ACC112 (cell line): Measurements from ENCODE around the gene KCNK18.

Experiments used
- H2AFZ ChIP-seq: fragments of 200-600 bp; sonication (generic); one replicate; pipeline ENCODE4 v1.6.0; 2017; ENCODE audit warnings: antibody characterized with exemption, low read length; ENCODE audit not compliant: unreplicated experiment
- H3K27ac ChIP-seq: fragments of 200-600 bp; sonication (generic); 2 replicates; pipeline ENCODE4 v1.5.1; 2014; ENCODE audit warnings: low read depth, mild to moderate bottlenecking, antibody characterized with exemption, low read length, moderate library complexity
- H3K27me3 ChIP-seq: fragments of 200-600 bp; sonication (generic); 2 replicates; pipeline ENCODE4 v1.6.1; 2014; ENCODE audit warnings: mild to moderate bottlenecking, antibody characterized with exemption, low read length, moderate library complexity, mixed read lengths; ENCODE audit not compliant: insufficient read depth
- H3K36me3 ChIP-seq: fragments of 200-600 bp; sonication (generic); 2 replicates; pipeline ENCODE4 v1.6.1; 2016; ENCODE audit warnings: mild to moderate bottlenecking, antibody characterized with exemption, low read length, moderate library complexity, mixed read lengths; ENCODE audit not compliant: insufficient read depth
- H3K4me1 ChIP-seq: fragments of 200-600 bp; sonication (generic); one replicate; pipeline ENCODE4 v1.6.1; 2016; ENCODE audit warnings: low read length, mixed read lengths; ENCODE audit not compliant: insufficient read depth, unreplicated experiment, control insufficient read depth
- H3K4me3 ChIP-seq: fragments of 200-600 bp; sonication (generic); 2 replicates; pipeline ENCODE4 v1.5.1; 2014; ENCODE audit warnings: mild to moderate bottlenecking, low read depth, low read length
- H3K79me2 ChIP-seq: fragments of 200-600 bp; sonication (generic); one replicate; pipeline ENCODE4 v1.6.0; 2016; ENCODE audit warnings: low read length; ENCODE audit not compliant: control insufficient read depth, unreplicated experiment, insufficient read depth

Gene KCNK18

DNA sequence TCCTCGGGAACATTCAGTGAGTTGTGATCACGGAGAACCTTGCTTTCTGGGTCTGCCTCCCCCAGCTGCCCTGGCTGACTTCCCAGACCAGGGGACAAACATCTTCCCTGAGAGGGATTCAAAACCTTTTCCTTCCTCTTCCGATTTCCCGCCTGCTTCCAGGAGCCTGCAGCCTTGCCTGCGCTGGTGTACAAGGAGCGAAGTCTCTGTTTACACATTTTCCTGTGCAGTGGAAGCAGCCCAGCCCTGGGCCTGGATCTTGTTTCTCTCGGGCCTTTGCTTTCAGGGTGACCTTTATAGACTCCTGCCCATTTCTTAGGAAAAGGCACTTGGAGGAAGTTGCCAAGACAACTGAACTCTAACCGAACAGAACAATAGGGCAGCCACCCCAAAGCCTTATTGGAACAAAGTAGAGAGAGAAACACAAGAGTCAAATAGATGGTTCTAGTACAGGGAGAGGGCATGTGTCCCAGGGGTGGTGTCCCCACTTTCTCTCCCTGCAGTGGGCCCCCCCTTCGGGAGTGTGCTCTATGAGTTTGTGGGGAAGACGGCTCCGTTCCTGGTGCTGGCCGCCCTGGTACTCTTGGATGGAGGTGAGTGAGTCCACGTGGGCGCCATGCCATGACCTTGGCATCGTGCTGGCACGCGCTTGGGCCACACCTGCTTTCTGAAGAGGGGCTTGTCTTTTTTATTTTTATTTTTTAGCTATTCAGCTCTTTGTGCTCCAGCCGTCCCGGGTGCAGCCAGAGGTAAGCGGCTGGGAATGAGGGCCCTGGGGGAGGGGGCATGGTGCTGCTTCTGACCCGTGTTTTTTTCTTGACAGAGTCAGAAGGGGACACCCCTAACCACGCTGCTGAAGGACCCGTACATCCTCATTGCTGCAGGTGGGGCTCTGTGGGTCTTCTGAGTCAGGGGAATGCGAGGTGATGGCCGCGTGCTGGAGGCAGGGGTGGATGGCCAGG is 57.8 kb downstream of the KCNK18 start:
- Histone ChIP-seq H3K79me2 (no peaks in the 10 kb centered on the region), H3K4me1 (no peaks in the 10 kb centered on the region), H3K27me3 (peaks cover 89% of the 10 kb centered on the region), H3K36me3 (no peaks in the 10 kb centered on the region), H3K4me3 (no peak overlapping the region), H3K27ac (no peak overlapping the region), H2AFZ (no peak overlapping the region)

- H3K4me1 ChIP-seq: no peaks in the 10 kb centered on the region
- H2AFZ ChIP-seq: no peak overlapping the region
- no peaks in the 10 kb centered on the region for H3K36me3 ChIP-seq
- no peaks in the 10 kb centered on the region for H3K79me2 ChIP-seq
- H3K27ac ChIP-seq: no peak overlapping the region
- H3K4me3 ChIP-seq: no peak overlapping the region
- H3K27me3 ChIP-seq: peaks cover 89% of the 10 kb centered on the region
Observed at GRCh38 chr10:117255835-117256460, 58.7 kb downstream of the KCNK18 start.

DNA sequence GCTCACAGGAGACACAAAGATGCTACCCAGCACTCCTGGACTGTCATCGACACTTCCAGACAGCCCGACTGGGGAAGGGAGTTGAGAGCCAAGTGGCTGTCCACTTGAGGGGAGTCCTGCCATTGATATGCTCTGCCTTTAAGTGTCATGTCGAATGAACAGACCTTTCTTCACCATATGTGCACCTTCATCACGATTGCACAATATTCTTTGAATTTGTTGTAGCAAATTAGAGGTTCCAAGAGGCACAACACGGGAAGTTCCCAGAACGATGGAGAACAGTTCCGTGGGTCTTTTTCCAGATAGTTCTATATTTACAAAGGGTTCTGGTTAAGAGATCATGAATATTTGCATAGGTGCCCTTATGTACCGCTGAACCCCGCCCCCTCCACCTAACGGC is 59.6 kb downstream of the KCNK18 start:
- H3K4me3 ChIP-seq: no peak overlapping the region
- peaks cover 91% of the 10 kb centered on the region for H3K27me3 ChIP-seq
- H3K4me1 ChIP-seq: no peaks in the 10 kb centered on the region
- no peak overlapping the region for H2AFZ ChIP-seq
- H3K27ac ChIP-seq: no peak overlapping the region
- no peaks in the 10 kb centered on the region for H3K36me3 ChIP-seq
- H3K79me2 ChIP-seq: no peaks in the 10 kb centered on the region

DNA sequence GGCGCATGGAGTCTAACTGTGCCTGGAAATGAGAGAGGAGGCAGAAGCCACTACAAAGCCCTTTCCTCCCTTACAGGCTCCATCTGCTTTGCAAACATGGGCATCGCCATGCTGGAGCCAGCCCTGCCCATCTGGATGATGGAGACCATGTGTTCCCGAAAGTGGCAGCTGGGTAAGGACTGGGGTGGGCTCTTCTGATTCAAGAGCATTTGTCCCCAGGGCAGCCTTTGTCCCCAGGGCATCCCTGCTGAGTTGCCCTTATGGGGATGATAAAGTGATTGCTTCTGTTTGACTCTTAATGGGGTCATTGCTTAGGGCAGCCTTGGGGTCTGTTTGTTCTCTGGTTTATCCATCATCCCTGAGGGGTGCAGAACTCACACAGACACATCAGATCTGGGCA is 60.4 kb downstream of the KCNK18 start:
- H3K4me1 ChIP-seq: no peaks in the 10 kb centered on the region
- H3K36me3 ChIP-seq: no peaks in the 10 kb centered on the region
- H3K27ac ChIP-seq: no peak overlapping the region
- no peak overlapping the region for H3K4me3 ChIP-seq
- H3K27me3 ChIP-seq: peaks cover 92% of the 10 kb centered on the region
- H2AFZ ChIP-seq: no peak overlapping the region
- H3K79me2 ChIP-seq: no peaks in the 10 kb centered on the region

DNA sequence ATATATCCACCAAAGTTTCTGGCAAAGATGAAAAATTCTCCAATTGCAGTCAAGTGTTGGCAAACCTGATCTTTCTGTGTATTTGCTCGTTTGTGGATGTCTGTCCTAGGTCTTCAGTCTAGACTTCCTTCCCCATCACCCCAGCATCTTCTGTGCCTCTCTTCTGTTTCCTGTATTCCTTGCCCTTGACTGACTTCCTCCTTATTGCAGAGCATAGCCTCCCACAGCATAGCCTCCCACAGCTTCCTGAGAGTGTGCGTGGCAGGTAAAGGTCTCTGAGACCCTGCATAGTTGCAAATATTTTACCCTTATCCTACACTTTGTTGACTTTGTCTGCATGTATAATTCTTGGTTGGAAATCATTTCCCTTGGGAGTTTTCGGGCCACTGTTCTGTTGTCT is 62.0 kb downstream of the KCNK18 start:
- Histone ChIP-seq H3K27ac (no peak overlapping the region), H3K36me3 (no peaks in the 10 kb centered on the region), H3K79me2 (no peaks in the 10 kb centered on the region), H3K4me1 (no peaks in the 10 kb centered on the region), H3K4me3 (no peak overlapping the region), H2AFZ (no peak overlapping the region), H3K27me3 (peaks cover 86% of the 10 kb centered on the region)
